ENCODE results near the gene ATP6V1C2.

Gene ATP6V1C2

GRCh38 chr2:10733566-10733925 is 12.1 kb downstream of the ATP6V1C2 start:
- no peak for DNase-seq (ENCODE audit: low read depth)

- no peak for DNase-seq (ENCODE audit: low read depth)
Observed at GRCh38 chr2:10733980-10734379, 12.6 kb downstream of the ATP6V1C2 start.

GRCh38 chr2:10738192-10738591 is 16.8 kb downstream of the ATP6V1C2 start:
- DNase-seq (ENCODE audit: low read depth): no peak

- no peak for DNase-seq (ENCODE audit: low read depth)
Observed at GRCh38 chr2:10740226-10740625, 18.8 kb downstream of the ATP6V1C2 start.

GRCh38 chr2:10741139-10741538 is 19.7 kb downstream of the ATP6V1C2 start:
- no peak for DNase-seq (ENCODE audit: low read depth)

- no peak for DNase-seq (ENCODE audit: low read depth)
Observed at GRCh38 chr2:10742666-10743065, 21.2 kb downstream of the ATP6V1C2 start.

GRCh38 chr2:10750610-10751009 is 29.2 kb downstream of the ATP6V1C2 start:
- DNase-seq (ENCODE audit: low read depth): no peak

- no peak for DNase-seq (ENCODE audit: low read depth)
Observed at GRCh38 chr2:10752236-10752635, 30.8 kb downstream of the ATP6V1C2 start.

GRCh38 chr2:10753156-10753555 is 31.7 kb downstream of the ATP6V1C2 start:
- no peak for DNase-seq (ENCODE audit: low read depth)

GRCh38 chr2:10753876-10754275 is 32.4 kb downstream of the ATP6V1C2 start:
- no peak for DNase-seq (ENCODE audit: low read depth)

GRCh38 chr2:10755621-10756020 is 34.2 kb downstream of the ATP6V1C2 start:
- DNase-seq (ENCODE audit: low read depth): no peak

GRCh38 chr2:10757814-10758286 is 36.4 kb downstream of the ATP6V1C2 start:
- DNase-seq (ENCODE audit: low read depth): no peak

- DNase-seq (ENCODE audit: low read depth): no peak
Observed at GRCh38 chr2:10759151-10759714, 37.8 kb downstream of the ATP6V1C2 start.

GRCh38 chr2:10760794-10761504 is 39.5 kb downstream of the ATP6V1C2 start:
- DNase-seq (ENCODE audit: low read depth): no peak

- DNase-seq (ENCODE audit: low read depth): no peak
Observed at GRCh38 chr2:10761591-10761990, 40.2 kb downstream of the ATP6V1C2 start.

GRCh38 chr2:10762651-10763460 is 41.4 kb downstream of the ATP6V1C2 start:
- DNase-seq (ENCODE audit: low read depth): no peak

- DNase-seq (ENCODE audit: low read depth): no peak
Observed at GRCh38 chr2:10763461-10763800, 42.0 kb downstream of the ATP6V1C2 start.

- no peak for DNase-seq (ENCODE audit: low read depth)
Observed at GRCh38 chr2:10764096-10764785, 42.8 kb downstream of the ATP6V1C2 start.

GRCh38 chr2:10764896-10765295 is 43.5 kb downstream of the ATP6V1C2 start:
- DNase-seq (ENCODE audit: low read depth): no peak

- DNase-seq (ENCODE audit: low read depth): no peak
Observed at GRCh38 chr2:10765461-10765860, 44.0 kb downstream of the ATP6V1C2 start.

- DNase-seq (ENCODE audit: low read depth): no peak
Observed at GRCh38 chr2:10765914-10766313, 44.5 kb downstream of the ATP6V1C2 start.

GRCh38 chr2:10768063-10768507 is 46.7 kb downstream of the ATP6V1C2 start:
- no peak for DNase-seq (ENCODE audit: low read depth)
